Measurements from ENCODE around the gene STRAP.

STRAP gene

GRCh38 chr12:15883536-15883935 lies 1.3 kb downstream of the STRAP start:
- no peak overlapping the region for H4K8ac ChIP-seq (ENCODE audit: low read depth, low read length)
- no CpG with 5 or more reads among the region's 6 CpGs for WGBS, 2 donors (ENCODE audit: extremely low coverage in 2 of 2, insufficient read length in 2 of 2, insufficient replicate concordance in 1 of 2)
- no peak overlapping the region for H3K27ac ChIP-seq (replicated peaks; ENCODE audit: low read length)

GRCh38 chr12:15886372-15887042 lies 4.3 kb downstream of the STRAP start:
- H3K27ac ChIP-seq (replicated peaks; ENCODE audit: low read length): no peak overlapping the region
- H3K18ac ChIP-seq (ENCODE audit: low read length): no peak overlapping the region
- DNase-seq (ENCODE audit: low spot score): no peak
- H3K79me1 ChIP-seq (ENCODE audit: low read depth, low read length): peaks cover 2% of the 10 kb centered on the region
- no peak overlapping the region for H4K91ac ChIP-seq (ENCODE audit: low read depth, low read length, poor library complexity)
- H3K14ac ChIP-seq (ENCODE audit: low read length): no peak overlapping the region
- no peak overlapping the region for H3K4me2 ChIP-seq (ENCODE audit: insufficient read depth, low read length, poor library complexity, severe bottlenecking)
- H2AK5ac ChIP-seq (ENCODE audit: low read depth, low read length): no peak overlapping the region
- H2AFZ ChIP-seq (ENCODE audit: low read length): no peak overlapping the region
- no peak overlapping the region for H2BK120ac ChIP-seq (ENCODE audit: low read depth, low read length)
- peaks cover 2 to 6% of the 10 kb centered on the region in 2 donors for H3K4me1 ChIP-seq (ENCODE audit: control insufficient read depth in 2 of 2, insufficient read depth in 1 of 2, low read depth in 1 of 2, low read length in 2 of 2)
- no peak overlapping the region for H3K4me3 ChIP-seq (ENCODE audit: low read length in 2 of 2)
- no peaks in the 10 kb centered on the region for H3K9me3 ChIP-seq (replicated peaks in 1 of 2; ENCODE audit: control insufficient read depth in 2 of 2, insufficient read depth in 1 of 2, low read depth in 1 of 2, low read length in 2 of 2)
- H4K8ac ChIP-seq (ENCODE audit: low read depth, low read length): no peak overlapping the region
- no peak overlapping the region for H3K23ac ChIP-seq (ENCODE audit: low read depth, low read length, poor library complexity)
- H2BK5ac ChIP-seq (ENCODE audit: low read length): no peak overlapping the region
- no peak overlapping the region for H3K4ac ChIP-seq (ENCODE audit: low read length)
- H2BK12ac ChIP-seq (ENCODE audit: low read length): no peak overlapping the region
- H2BK15ac ChIP-seq (ENCODE audit: low read length): no peak overlapping the region
- WGBS, 2 donors (ENCODE audit: extremely low coverage in 2 of 2, insufficient read length in 2 of 2, insufficient replicate concordance in 1 of 2): no CpG with 5 or more reads among the region's 7 CpGs
- H3K27me3 ChIP-seq (ENCODE audit: control insufficient read depth in 3 of 3, insufficient read depth in 3 of 3, low read depth in 1 of 3, low read length in 3 of 3): no peaks in the 10 kb centered on the region
- no peak overlapping the region for H3K9ac ChIP-seq (ENCODE audit: low read depth, low read length, poor library complexity)
- H3K36me3 ChIP-seq (replicated peaks in 1 of 2; ENCODE audit: control insufficient read depth in 2 of 2, insufficient read depth in 2 of 2, low read length in 2 of 2): peaks cover 3 to 78% of the 10 kb centered on the region in 2 donors

More at GRCh38 chr12:15883536-15883935, 1.3 kb downstream of the STRAP start:
- Histone ChIP-seq H4K91ac (ENCODE audit: low read depth, low read length, poor library complexity) (no peak overlapping the region), H3K23ac (ENCODE audit: low read depth, low read length, poor library complexity) (no peak overlapping the region), H3K4ac (ENCODE audit: low read length) (no peak overlapping the region), H3K4me1 (ENCODE audit: control insufficient read depth in 2 of 2, insufficient read depth in 1 of 2, low read depth in 1 of 2, low read length in 2 of 2) (peaks cover 2 to 6% of the 10 kb centered on the region in 2 donors), H3K14ac (ENCODE audit: low read length) (no peak overlapping the region), H2AFZ (ENCODE audit: low read length) (no peak overlapping the region), H2BK15ac (ENCODE audit: low read length) (no peak overlapping the region), H3K4me2 (ENCODE audit: insufficient read depth, low read length, poor library complexity, severe bottlenecking) (peak overlapping the region; percentile 51), H2BK12ac (ENCODE audit: low read length) (no peak overlapping the region), H3K79me1 (ENCODE audit: low read depth, low read length) (peaks cover 2% of the 10 kb centered on the region), H3K27me3 (ENCODE audit: control insufficient read depth in 3 of 3, insufficient read depth in 3 of 3, low read depth in 1 of 3, low read length in 3 of 3) (no peaks in the 10 kb centered on the region), H2BK120ac (ENCODE audit: low read depth, low read length) (no peak overlapping the region), H2BK5ac (ENCODE audit: low read length) (no peak overlapping the region), H3K9ac (ENCODE audit: low read depth, low read length, poor library complexity) (no peak overlapping the region), H3K4me3 (ENCODE audit: low read length in 2 of 2) (peak overlapping the region; percentile 30 to 89), H3K36me3 (replicated peaks in 1 of 2; ENCODE audit: control insufficient read depth in 2 of 2, insufficient read depth in 2 of 2, low read length in 2 of 2) (peaks cover 3 to 49% of the 10 kb centered on the region in 2 donors), H3K9me3 (replicated peaks in 1 of 2; ENCODE audit: control insufficient read depth in 2 of 2, insufficient read depth in 1 of 2, low read depth in 1 of 2, low read length in 2 of 2) (no peaks in the 10 kb centered on the region), H2AK5ac (ENCODE audit: low read depth, low read length) (no peak overlapping the region), H3K18ac (ENCODE audit: low read length) (no peak overlapping the region)
- DNase-seq (ENCODE audit: low spot score): no peak

- Histone ChIP-seq H3K9me3 (replicated peaks in 1 of 2; ENCODE audit: control insufficient read depth in 2 of 2, insufficient read depth in 1 of 2, low read depth in 1 of 2, low read length in 2 of 2) (no peaks in the 10 kb centered on the region), H2BK5ac (ENCODE audit: low read length) (no peak overlapping the region), H3K27me3 (ENCODE audit: control insufficient read depth in 3 of 3, insufficient read depth in 3 of 3, low read depth in 1 of 3, low read length in 3 of 3) (no peaks in the 10 kb centered on the region), H2AK5ac (ENCODE audit: low read depth, low read length) (no peak overlapping the region), H3K4ac (ENCODE audit: low read length) (no peak overlapping the region), H3K4me3 (ENCODE audit: low read length in 2 of 2) (no peak overlapping the region), H3K14ac (ENCODE audit: low read length) (no peak overlapping the region), H3K36me3 (replicated peaks in 1 of 2; ENCODE audit: control insufficient read depth in 2 of 2, insufficient read depth in 2 of 2, low read length in 2 of 2) (peaks cover 3 to 85% of the 10 kb centered on the region in 2 donors), H3K79me1 (ENCODE audit: low read depth, low read length) (peaks cover 2% of the 10 kb centered on the region), H3K27ac (replicated peaks; ENCODE audit: low read length) (no peak overlapping the region), H4K8ac (ENCODE audit: low read depth, low read length) (no peak overlapping the region), H2BK12ac (ENCODE audit: low read length) (no peak overlapping the region), H3K4me1 (ENCODE audit: control insufficient read depth in 2 of 2, insufficient read depth in 1 of 2, low read depth in 1 of 2, low read length in 2 of 2) (peaks cover 2 to 6% of the 10 kb centered on the region in 2 donors), H3K23ac (ENCODE audit: low read depth, low read length, poor library complexity) (no peak overlapping the region), H3K4me2 (ENCODE audit: insufficient read depth, low read length, poor library complexity, severe bottlenecking) (no peak overlapping the region), H2AFZ (ENCODE audit: low read length) (no peak overlapping the region), H3K18ac (ENCODE audit: low read length) (no peak overlapping the region), H3K9ac (ENCODE audit: low read depth, low read length, poor library complexity) (no peak overlapping the region), H4K91ac (ENCODE audit: low read depth, low read length, poor library complexity) (no peak overlapping the region), H2BK120ac (ENCODE audit: low read depth, low read length) (no peak overlapping the region), H2BK15ac (ENCODE audit: low read length) (no peak overlapping the region)
- DNase-seq (ENCODE audit: low spot score): no peak
- 100% methylated on average over 1 of the region's 5 CpGs; no CpG with 5 or more reads in 1 of the 2 donors for WGBS, 2 donors (ENCODE audit: extremely low coverage in 2 of 2, insufficient read length in 2 of 2, insufficient replicate concordance in 1 of 2)
Measured at GRCh38 chr12:15887043-15887817, 5.0 kb downstream of the STRAP start.

- Histone ChIP-seq H4K8ac (ENCODE audit: low read depth, low read length) (no peak overlapping the region), H2BK12ac (ENCODE audit: low read length) (no peak overlapping the region), H3K4ac (ENCODE audit: low read length) (no peak overlapping the region), H3K27ac (replicated peaks; ENCODE audit: low read length) (no peak overlapping the region), H3K9ac (ENCODE audit: low read depth, low read length, poor library complexity) (no peak overlapping the region), H3K27me3 (ENCODE audit: control insufficient read depth in 3 of 3, insufficient read depth in 3 of 3, low read depth in 1 of 3, low read length in 3 of 3) (no peaks in the 10 kb centered on the region), H3K4me1 (ENCODE audit: control insufficient read depth in 2 of 2, insufficient read depth in 1 of 2, low read depth in 1 of 2, low read length in 2 of 2) (no peaks in the 10 kb centered on the region), H3K9me3 (replicated peaks in 1 of 2; ENCODE audit: control insufficient read depth in 2 of 2, insufficient read depth in 1 of 2, low read depth in 1 of 2, low read length in 2 of 2) (no peaks in the 10 kb centered on the region), H2BK5ac (ENCODE audit: low read length) (no peak overlapping the region), H3K36me3 (replicated peaks in 1 of 2; ENCODE audit: control insufficient read depth in 2 of 2, insufficient read depth in 2 of 2, low read length in 2 of 2) (peaks cover 11 to 96% of the 10 kb centered on the region in 2 donors), H2BK15ac (ENCODE audit: low read length) (no peak overlapping the region), H3K23ac (ENCODE audit: low read depth, low read length, poor library complexity) (no peak overlapping the region), H3K4me3 (ENCODE audit: low read length in 2 of 2) (no peak overlapping the region), H2AK5ac (ENCODE audit: low read depth, low read length) (no peak overlapping the region), H3K79me1 (ENCODE audit: low read depth, low read length) (no peaks in the 10 kb centered on the region), H4K91ac (ENCODE audit: low read depth, low read length, poor library complexity) (no peak overlapping the region), H3K14ac (ENCODE audit: low read length) (no peak overlapping the region), H2AFZ (ENCODE audit: low read length) (no peak overlapping the region), H2BK120ac (ENCODE audit: low read depth, low read length) (no peak overlapping the region), H3K18ac (ENCODE audit: low read length) (no peak overlapping the region), H3K4me2 (ENCODE audit: insufficient read depth, low read length, poor library complexity, severe bottlenecking) (no peak overlapping the region)
- DNase-seq (ENCODE audit: low spot score): no peak
- no CpG with 5 or more reads among the region's 5 CpGs for WGBS, 2 donors (ENCODE audit: extremely low coverage in 2 of 2, insufficient read length in 2 of 2, insufficient replicate concordance in 1 of 2)
Measured at GRCh38 chr12:15892645-15893259, 10.6 kb downstream of the STRAP start.

Measured in neuronal stem cell (in vitro differentiated cells).